AG08396 (cell line): ENCODE data around the gene PLXDC1.
"Not testable (repeated sequence)": the region's sequence is repeated elsewhere in the genome, so short reads cannot be mapped to it uniquely, and the experiment has no call there.

Experiments used
- DNase-seq: peaks from one replicate; pipeline ENCODE4 v3.0.0; 2012; ENCODE audit warnings: low spot score, mixed read lengths

The PLXDC1 gene

DNA sequence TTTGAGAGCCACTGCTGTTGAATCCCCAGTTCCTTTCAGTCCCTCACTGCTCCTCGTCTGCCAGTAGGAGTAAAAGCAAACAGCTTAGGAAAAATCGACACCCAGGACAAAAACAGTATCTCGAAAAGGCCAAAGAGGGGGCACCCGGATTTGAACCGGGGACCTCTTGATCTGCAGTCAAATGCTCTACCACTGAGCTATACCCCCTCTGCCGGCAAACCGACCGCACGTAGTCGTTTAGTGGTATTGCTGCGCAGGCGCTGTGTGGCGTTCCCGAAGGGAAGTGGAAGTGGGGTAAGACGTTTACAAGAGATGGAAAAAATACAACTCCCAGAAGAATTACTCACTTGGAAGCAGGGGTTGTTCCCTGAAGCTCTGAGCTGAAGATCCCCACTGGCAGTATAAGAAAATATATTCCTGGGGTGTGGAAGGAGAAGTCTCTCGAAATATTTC lies 2.2 kb upstream of the PLXDC1 start:
- DNase-seq, result peak; percentile 84

DNA sequence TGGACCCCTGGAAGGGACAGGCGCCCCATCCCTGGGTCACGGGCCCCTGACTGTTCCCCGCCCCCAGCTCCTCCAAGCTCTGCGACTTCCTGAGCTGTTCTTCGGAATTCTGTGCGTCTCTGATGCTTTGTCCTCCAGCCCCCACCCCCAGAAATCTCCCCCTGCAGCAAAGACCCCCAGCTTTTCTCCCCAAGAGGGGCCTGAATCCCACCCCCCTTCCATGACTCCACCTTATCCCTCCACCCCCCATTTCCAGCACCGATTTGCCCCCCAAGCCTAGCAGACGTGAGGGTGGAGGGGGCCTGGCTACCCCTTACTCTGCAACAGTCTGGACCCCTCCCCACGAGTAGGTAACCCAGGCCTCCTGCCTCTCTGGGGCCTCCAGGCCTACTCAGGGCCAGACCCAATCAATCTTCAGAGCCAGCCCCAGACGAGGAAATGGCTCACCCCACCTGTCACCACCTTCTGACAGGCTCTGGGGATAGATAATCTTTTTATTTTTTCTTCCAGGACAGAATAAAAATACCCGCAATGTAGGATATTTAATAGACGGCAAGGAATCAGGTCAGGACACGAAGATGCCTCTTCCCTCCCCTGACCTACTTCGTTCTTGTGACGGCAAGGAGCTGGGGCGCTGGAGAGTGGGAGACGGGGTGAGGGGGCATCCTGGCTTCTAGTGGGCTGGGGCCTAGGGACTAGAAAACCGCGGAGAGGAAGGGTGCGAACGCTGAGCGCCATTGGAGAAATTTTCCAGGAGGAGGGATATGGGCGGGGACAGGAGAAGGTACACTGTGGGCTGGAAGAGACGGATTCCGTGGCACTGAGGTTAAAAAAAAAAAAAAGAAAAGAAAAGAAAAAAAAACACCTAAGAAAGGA lies 744 bp upstream of the PLXDC1 start:
- DNase-seq, result no peak

- no peak for DNase-seq
Observed at GRCh38 chr17:39150795-39151149, 665 bp downstream of the PLXDC1 start.

DNA sequence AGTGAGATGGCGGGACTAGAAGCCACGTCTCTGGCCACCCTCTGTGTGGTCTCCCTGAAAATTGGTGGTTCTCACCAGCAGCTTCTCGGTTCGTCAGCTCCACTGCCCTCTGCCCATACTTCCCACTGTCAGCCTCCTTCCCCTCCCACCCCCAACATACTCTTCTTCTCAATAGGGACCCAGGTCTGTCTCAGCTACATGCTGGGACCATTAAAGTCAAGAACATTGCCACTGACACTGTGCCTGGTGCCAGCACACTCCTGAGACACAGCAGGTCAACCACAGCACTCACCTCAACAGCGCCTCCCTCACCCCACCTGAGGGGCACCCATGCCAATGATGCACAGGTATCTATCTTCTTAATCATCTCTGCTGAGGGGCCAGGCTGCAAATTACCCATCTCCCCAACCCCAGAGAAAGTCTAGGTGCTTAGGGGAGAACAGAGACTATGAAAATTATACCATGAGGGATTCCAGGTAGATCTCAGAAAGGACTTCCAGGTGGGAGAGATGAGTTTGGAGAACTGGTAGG lies 1.3 kb downstream of the PLXDC1 start:
- DNase-seq, result no peak

- DNase-seq, result no peak
Observed at GRCh38 chr17:39147221-39148185, 3.9 kb downstream of the PLXDC1 start.

DNA sequence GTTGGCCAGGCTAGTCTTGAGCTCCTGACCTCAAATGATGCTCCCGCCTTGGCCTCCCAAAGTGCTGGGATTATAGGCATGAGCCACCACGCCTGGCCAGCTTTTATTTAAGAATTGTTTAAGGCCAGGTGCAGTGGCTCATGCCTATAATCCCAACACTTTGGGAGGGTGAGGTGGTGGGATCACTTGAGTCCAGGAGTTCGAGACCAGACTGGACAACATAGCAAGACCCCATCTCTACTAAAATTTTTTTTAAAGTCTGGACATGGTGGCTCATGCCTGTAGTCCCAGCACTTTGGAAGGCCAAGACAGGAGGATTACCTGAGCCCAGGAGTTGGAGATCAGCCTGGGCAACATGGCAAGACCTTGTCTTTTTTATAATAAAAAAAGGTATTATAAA lies 5.2 kb downstream of the PLXDC1 start:
- no peak for DNase-seq

DNA sequence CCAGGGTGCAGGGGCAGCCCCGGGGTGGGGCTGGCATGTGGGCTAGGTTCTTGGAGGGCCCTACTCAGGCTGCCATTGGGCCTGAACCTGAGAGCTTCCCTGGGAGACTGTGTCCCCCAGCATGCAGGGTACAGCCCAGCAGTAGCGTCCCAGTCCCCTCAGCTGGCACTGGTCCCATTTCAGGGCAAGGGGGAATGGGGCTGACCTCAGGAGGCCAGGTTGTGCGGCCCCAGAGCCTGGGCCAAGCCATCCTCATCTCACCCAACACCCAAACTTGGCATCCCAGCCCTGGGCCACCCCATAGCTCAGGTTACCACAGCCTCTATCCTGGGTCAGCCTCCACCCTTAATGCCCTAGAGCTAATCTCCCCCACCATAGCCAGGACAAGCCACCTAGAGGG lies 6.3 kb downstream of the PLXDC1 start:
- no peak for DNase-seq

GRCh38 chr17:39144416-39144840 lies 7.0 kb downstream of the PLXDC1 start:
- peak; percentile 66 for DNase-seq

- DNase-seq, result no peak
Observed at GRCh38 chr17:39143552-39144093, 7.8 kb downstream of the PLXDC1 start.

- no peak for DNase-seq
Observed at GRCh38 chr17:39141915-39142664, 9.3 kb downstream of the PLXDC1 start.

DNA sequence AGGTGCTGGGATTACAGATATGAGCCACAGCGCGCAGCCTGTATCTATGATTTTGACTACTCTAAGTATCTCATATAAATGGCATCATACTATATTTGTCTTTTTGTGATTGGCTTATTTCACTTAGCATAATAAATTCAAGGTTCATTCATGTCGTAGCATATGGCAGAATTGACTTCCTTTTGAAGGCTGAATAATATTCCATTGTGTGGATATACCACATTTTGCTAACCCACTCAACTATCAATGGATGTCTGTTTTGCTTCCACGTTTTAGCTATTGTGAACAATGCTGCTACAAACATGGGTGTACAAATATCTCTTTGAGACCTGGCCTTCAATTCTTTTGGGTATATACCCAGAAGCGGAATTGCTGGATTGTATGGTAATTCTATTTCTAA lies 10.1 kb downstream of the PLXDC1 start:
- DNase-seq, result no peak

GRCh38 chr17:39139561-39139960 lies 11.9 kb downstream of the PLXDC1 start:
- no peak for DNase-seq

DNA sequence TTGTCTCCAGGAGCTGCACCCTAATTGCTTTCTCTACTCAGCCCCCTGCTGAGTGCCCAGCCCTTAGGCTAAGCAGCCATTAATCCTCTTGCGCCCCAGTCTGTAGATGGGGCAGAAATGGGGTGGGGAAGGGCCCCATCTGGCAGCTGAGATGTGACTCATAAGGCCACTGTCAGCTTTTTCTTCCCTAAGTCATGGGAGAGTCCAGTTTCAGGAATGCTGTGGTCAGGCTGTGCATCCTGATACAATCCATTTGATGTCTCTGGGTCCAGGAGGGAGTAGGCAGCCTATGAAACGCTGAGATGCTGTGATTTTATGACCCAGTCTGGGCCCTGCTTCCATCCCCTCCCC lies 12.3 kb downstream of the PLXDC1 start:
- DNase-seq, result peak; percentile 88

- DNase-seq, result no peak
Observed at GRCh38 chr17:39138431-39139160, 12.8 kb downstream of the PLXDC1 start.

DNA sequence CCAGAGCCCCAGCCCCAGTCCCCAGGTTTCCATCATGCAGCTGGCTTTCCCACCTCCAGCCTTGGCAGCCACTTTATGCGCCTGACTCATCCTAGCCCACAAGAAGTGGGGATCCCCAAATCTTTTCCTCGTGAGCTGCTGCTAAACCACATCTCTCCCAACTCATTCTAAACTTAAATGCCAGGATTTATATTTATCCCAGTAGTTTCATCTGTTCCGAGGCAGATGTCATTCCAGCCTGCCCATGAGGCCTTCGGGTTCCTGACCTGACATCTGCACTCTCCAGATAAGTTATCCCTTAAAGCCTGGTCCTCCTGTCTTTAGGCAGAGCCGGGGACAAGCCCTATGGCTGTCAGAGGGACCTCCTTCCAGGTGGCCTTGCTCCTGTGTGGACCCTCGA lies 16.6 kb downstream of the PLXDC1 start:
- DNase-seq, result no peak

DNA sequence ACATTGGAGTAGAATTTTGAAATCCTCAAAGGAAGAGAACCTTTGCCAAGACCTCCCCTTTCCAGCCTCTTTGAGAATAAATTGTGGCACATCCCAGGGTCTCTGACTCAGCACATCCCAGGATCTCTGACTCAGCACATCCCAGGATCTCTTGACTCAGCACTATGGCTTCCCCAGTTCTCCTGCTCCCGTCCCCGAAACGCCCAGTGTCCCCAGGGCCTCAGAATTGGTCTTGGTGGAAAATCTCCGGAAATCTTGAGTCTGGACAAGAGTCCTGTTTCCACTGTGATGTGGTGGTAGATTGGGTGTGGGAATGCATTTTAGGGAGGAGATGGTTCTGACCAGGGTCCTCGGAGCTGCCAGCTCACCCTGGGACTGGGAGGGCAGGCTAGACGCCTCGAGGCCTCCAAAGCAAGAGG lies 19.2 kb downstream of the PLXDC1 start:
- DNase-seq, result peak; percentile 75

DNA sequence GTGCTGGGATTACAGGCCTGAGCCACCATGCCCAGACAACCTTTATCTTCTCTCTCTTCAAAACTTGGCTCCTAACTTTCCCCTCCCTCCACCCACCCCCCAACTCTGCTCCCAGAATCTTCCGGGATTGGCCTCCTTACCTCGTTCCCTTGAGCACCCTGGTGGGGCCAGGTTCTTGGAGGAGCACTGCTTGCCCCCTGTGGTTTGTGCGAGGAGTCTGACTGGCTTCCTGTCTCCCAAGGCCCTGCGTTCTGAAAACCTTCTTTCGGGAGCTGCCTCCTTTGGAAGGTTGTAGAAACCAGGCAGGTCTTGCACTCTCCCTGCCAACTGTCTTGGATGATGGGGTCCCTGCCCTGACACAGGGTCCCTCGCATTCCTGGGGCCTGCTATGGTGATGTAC lies 19.8 kb downstream of the PLXDC1 start:
- DNase-seq, result no peak

- DNase-seq, result no peak
Observed at GRCh38 chr17:39130205-39130604, 21.2 kb downstream of the PLXDC1 start.

GRCh38 chr17:39129544-39129943 lies 21.9 kb downstream of the PLXDC1 start:
- not testable (repeated sequence) for DNase-seq

DNA sequence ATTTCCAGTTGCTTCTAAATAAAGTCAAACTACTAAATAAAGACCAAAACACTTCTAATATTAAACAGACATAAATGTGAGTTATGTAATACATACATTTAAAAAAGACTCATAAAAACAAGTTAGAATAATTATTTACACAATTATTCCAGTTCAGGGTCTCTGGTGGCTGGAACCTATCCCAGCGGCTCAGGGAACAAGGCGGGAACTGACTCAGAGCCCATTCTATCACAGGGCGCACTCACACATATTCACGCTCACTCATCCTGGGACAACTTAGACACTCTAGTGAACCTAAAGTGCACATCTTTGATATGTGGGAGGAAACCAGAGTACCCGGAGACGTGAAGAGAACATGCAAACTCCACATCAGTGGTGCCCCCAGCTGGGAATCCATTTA lies 25.0 kb downstream of the PLXDC1 start:
- no peak for DNase-seq
